HepG2 (cell line): ENCODE data around the gene SLC23A2.

Experiments used
- CHD4 ChIP-seq: fragments of 200-600 bp; sonication (generic); IDR thresholded peaks from 2 replicates; pipeline ENCODE4 v1.7.0; 2017; ENCODE audit warnings: mild to moderate bottlenecking, low read length, borderline replicate concordance
- JUN ChIP-seq: sonication (generic); formaldehyde crosslinking; IDR thresholded peaks from 2 replicates; pipeline ENCODE4 v1.4.0; 2020; ENCODE audit warnings: mild to moderate bottlenecking, missing genetic modification reagents
- MAFK ChIP-seq, 2 experiments: IDR thresholded peaks in 1 of 2; conservative IDR thresholded peaks in 1 of 2; 2 replicates each; pipeline ENCODE4 v1.6.1; 2011; ENCODE audit warnings: improper control_type of control experiment in 2 of 2, low read length in 2 of 2
- PCBP2 ChIP-seq: fragments of 200-400 bp; formaldehyde crosslinking; optimal IDR thresholded peaks from 2 replicates; pipeline ENCODE3; 2018; ENCODE audit warnings: low read length, low read depth; ENCODE audit not compliant: poor library complexity, severe bottlenecking
- STAT5B ChIP-seq: sonication (generic); formaldehyde crosslinking; IDR thresholded peaks from 2 replicates; pipeline ENCODE4 v1.4.0; 2020; ENCODE audit warnings: missing genetic modification reagents
- ZNF24 ChIP-seq: fragments of 450-650 bp; IDR thresholded peaks from 2 replicates; pipeline ENCODE4 v1.6.1; 2017; ENCODE audit warnings: antibody characterized with exemption, mild to moderate bottlenecking
- ZNF572 ChIP-seq: sonication (generic); formaldehyde crosslinking; IDR thresholded peaks from 2 replicates; pipeline ENCODE4 v1.5.1; 2020; ENCODE audit warnings: mild to moderate bottlenecking, missing genetic modification reagents
- ZNF724P ChIP-seq: sonication (generic); formaldehyde crosslinking; IDR thresholded peaks from 2 replicates; pipeline ENCODE4 v1.8.0; 2022; ENCODE audit warnings: missing genetic modification reagents, borderline replicate concordance
- TF ChIP-seq, protein P1 (sequence below): sonication (generic); formaldehyde crosslinking; IDR thresholded peaks from 2 replicates; pipeline ENCODE4 v1.5.0; 2020; ENCODE audit warnings: mild to moderate bottlenecking, missing genetic modification reagents, moderate library complexity
- TF ChIP-seq, protein P2 (sequence below): sonication (generic); formaldehyde crosslinking; IDR thresholded peaks from 2 replicates; pipeline ENCODE4 v1.4.0; 2020; ENCODE audit warnings: low read depth, mild to moderate bottlenecking, missing genetic modification reagents
- TF ChIP-seq, protein P3 (sequence below): IDR thresholded peaks from 2 replicates; pipeline ENCODE4 v1.6.1; 2016; ENCODE audit warnings: low read depth, control low read depth

DNA sequence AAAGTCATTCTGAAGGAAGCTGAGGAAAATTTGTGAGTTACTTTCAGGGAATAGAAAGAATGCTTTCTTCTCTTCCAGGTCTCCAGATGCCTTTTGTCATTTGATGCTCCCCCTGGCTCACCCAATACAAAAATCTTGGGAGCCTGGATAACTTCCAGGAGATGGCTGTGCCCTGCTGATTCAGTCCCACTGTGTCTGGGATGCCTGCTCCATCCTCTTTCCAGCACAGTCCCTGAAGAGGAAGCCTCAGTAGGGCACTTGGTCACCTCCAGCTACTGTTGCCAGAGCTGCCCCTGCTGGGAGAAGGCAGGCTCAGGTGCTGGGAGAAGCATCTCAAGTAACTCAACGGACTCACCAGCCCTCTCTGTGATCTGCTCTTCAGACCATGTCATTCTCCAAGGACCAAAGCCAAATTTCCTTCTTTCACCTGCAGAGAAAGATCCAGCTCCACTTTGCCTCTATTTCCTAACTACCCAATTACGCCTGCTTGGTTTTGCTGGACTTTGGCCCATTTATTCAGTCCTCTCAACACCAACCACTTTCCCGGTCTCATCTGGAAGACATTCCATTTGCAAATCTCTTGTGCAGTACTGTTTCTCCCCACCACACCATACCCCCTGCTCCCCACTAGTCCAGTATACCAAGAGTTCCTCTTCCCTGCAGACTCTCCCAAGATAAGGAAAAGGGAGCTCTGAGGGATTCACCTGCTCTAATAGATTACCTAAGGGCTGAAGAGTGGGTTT lies 53.3 kb downstream of the SLC23A2 start:
- TF ChIP-seq MAFK (conservative IDR thresholded peaks at IDR 0.05 in 1 of 2, IDR thresholded peaks at IDR 0.05 in 1 of 2; ENCODE audit: low read length in 2 of 2), result no peak
- no peak for TF ChIP-seq ZNF724P
- TF ChIP-seq CHD4, result no peak
- TF ChIP-seq, protein P1, sequence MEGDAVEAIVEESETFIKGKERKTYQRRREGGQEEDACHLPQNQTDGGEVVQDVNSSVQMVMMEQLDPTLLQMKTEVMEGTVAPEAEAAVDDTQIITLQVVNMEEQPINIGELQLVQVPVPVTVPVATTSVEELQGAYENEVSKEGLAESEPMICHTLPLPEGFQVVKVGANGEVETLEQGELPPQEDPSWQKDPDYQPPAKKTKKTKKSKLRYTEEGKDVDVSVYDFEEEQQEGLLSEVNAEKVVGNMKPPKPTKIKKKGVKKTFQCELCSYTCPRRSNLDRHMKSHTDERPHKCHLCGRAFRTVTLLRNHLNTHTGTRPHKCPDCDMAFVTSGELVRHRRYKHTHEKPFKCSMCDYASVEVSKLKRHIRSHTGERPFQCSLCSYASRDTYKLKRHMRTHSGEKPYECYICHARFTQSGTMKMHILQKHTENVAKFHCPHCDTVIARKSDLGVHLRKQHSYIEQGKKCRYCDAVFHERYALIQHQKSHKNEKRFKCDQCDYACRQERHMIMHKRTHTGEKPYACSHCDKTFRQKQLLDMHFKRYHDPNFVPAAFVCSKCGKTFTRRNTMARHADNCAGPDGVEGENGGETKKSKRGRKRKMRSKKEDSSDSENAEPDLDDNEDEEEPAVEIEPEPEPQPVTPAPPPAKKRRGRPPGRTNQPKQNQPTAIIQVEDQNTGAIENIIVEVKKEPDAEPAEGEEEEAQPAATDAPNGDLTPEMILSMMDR (CRISPR knock-in tag), result no peak
- TF ChIP-seq ZNF572, result no peak
- no peak for TF ChIP-seq JUN (CRISPR knock-in tag)
- TF ChIP-seq, protein P2, sequence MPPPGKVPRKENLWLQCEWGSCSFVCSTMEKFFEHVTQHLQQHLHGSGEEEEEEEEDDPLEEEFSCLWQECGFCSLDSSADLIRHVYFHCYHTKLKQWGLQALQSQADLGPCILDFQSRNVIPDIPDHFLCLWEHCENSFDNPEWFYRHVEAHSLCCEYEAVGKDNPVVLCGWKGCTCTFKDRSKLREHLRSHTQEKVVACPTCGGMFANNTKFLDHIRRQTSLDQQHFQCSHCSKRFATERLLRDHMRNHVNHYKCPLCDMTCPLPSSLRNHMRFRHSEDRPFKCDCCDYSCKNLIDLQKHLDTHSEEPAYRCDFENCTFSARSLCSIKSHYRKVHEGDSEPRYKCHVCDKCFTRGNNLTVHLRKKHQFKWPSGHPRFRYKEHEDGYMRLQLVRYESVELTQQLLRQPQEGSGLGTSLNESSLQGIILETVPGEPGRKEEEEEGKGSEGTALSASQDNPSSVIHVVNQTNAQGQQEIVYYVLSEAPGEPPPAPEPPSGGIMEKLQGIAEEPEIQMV (CRISPR knock-in tag), result no peak
- TF ChIP-seq ZNF24, result no peak
- TF ChIP-seq STAT5B, result no peak
- TF ChIP-seq, protein P3, sequence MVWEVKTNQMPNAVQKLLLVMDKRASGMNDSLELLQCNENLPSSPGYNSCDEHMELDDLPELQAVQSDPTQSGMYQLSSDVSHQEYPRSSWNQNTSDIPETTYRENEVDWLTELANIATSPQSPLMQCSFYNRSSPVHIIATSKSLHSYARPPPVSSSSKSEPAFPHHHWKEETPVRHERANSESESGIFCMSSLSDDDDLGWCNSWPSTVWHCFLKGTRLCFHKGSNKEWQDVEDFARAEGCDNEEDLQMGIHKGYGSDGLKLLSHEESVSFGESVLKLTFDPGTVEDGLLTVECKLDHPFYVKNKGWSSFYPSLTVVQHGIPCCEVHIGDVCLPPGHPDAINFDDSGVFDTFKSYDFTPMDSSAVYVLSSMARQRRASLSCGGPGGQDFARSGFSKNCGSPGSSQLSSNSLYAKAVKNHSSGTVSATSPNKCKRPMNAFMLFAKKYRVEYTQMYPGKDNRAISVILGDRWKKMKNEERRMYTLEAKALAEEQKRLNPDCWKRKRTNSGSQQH (CRISPR knock-in tag), result no peak
- TF ChIP-seq PCBP2, result no peak
